ENCODE data around the gene CENPP. TPM values are rescaled to one million over a fixed set of nuclear protein-coding genes. Genes with fewer than 3 reads are reported as not detected.

The CENPP gene
- total and polyA plus RNA-seq, 8 donors: 0.46 to 2.7 (median 1.9) TPM

DNA sequence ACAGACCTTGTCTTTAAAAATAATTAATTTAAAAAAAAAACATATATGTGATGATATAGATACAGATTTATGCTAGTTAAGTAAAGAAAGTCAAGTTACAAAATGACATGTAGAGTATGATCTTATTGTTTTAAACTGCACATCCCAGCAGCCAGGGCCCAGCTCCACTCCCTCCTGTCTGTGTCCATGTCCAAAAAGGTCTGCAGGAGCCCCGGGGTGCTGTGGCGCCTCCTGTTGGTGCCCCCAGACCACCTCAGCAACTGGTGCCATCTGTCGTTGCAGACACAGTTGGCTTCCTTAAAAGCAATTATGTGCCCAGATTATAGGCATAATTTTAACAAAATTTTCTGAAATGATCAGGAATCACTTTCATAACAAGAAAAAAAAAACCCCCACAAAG, 310.9 kb downstream of the CENPP start:
- WGBS, 2 donors: 62 to 83% methylated on average over 3 of the region's 3 CpGs
- Histone ChIP-seq H3K27ac (no peak overlapping the region), H3K9me3 (no peaks in the 10 kb centered on the region), H3K4me3 (no peak overlapping the region), H3K4me1 (no peaks in the 10 kb centered on the region), H3K36me3 (peaks cover 0 to 27% (median 9%) of the 10 kb centered on the region in 3 donors), H3K27me3 (no peaks in the 10 kb centered on the region)
- DNase-seq (peak in 1 of 6 donors; percentile 10), FAIRE-seq (no peak), ATAC-seq (no peak)
- intact Hi-C loops (cut with DNase I): loop anchor here in 1 of 3 donors (5.0 kb wide), 1 partner anchor 499 kb away; no protein-coding TSS in a partner anchor
- TF ChIP-seq, protein P1, sequence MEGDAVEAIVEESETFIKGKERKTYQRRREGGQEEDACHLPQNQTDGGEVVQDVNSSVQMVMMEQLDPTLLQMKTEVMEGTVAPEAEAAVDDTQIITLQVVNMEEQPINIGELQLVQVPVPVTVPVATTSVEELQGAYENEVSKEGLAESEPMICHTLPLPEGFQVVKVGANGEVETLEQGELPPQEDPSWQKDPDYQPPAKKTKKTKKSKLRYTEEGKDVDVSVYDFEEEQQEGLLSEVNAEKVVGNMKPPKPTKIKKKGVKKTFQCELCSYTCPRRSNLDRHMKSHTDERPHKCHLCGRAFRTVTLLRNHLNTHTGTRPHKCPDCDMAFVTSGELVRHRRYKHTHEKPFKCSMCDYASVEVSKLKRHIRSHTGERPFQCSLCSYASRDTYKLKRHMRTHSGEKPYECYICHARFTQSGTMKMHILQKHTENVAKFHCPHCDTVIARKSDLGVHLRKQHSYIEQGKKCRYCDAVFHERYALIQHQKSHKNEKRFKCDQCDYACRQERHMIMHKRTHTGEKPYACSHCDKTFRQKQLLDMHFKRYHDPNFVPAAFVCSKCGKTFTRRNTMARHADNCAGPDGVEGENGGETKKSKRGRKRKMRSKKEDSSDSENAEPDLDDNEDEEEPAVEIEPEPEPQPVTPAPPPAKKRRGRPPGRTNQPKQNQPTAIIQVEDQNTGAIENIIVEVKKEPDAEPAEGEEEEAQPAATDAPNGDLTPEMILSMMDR (IDR thresholded peaks at IDR 0.05): no peak

DNA sequence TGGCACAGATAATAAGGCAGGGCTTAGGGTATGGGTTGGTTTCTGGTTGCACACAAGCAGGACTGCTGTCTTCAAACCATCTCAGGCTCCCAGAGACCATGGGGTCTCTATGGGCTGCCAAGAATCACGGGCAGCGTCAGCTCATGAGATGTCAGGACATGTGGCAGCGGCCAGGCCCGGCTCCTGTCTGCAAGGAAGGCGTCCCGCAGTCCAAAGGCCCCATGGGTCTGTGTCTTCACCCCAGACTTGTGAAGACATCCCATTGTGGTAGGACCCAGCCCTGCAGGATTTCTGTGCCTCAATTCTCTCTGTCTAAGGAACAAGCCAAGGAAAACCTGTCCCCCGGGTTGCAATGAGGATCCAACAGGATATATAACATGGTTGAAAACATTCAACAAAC, 311.6 kb downstream of the CENPP start:
- TF ChIP-seq, protein P1 (IDR thresholded peaks at IDR 0.05): no peak
- Histone ChIP-seq H3K27me3 (no peaks in the 10 kb centered on the region), H3K36me3 (peaks cover 0 to 22% (median 7%) of the 10 kb centered on the region in 3 donors), H3K27ac (no peak overlapping the region), H3K4me1 (no peaks in the 10 kb centered on the region), H3K9me3 (no peaks in the 10 kb centered on the region), H3K4me3 (no peak overlapping the region)
- FAIRE-seq (no peak), ATAC-seq (no peak), DNase-seq (peak in 1 of 6 donors; percentile 39)
- intact Hi-C loops (cut with DNase I): loop anchor here in 1 of 3 donors (5.0 kb wide), 1 partner anchor 500 kb away; no protein-coding TSS in a partner anchor
- 89 to 95% methylated on average over 7 of the region's 7 CpGs for WGBS, 2 donors

DNA sequence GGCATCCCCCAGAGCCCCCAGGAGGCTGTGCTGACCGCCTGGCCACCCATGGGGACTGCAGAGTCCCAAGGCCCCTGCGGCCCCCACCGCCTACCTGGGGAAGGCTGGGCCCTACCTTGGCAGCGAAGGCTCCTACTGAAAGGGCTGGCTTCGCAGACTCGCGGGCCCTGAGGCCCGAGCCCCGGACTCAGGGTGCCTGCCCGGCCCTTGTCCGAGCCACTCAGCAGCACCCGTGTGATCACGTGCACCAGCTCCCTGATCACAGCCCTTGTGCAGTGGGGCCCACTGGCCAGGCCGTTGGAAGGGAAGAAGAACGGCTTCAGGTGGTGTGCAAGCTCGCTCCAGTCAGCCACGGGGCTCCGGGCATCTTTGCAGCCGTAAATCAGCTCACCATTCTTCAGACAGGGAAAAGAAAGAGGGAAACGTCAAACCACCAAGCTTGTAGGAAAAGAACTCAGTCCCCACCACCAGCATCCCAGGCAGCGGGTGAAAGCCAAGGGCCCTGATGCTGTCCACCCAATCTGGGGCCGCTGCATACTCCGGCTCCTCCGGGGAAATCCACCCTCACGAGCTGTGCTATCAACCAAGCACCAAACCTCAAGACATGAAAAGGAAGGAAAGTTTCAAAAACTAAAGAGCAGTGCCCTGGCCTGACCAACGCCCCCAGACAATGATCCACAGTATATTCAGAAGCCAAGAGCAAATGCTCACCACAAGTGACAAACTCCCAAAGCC, 312.3 kb downstream of the CENPP start:
- H3K27ac ChIP-seq: no peak overlapping the region
- no peaks in the 10 kb centered on the region for H3K4me1 ChIP-seq
- ATAC-seq: no peak
- WGBS, 2 donors: 93 to 94% methylated on average over 26 of the region's 26 CpGs
- TF ChIP-seq, protein P1 (IDR thresholded peaks at IDR 0.05): no peak
- FAIRE-seq: no peak
- DNase-seq: peak in 1 of 6 donors; percentile 51
- H3K9me3 ChIP-seq: no peaks in the 10 kb centered on the region
- H3K36me3 ChIP-seq: peaks cover 0 to 22% (median 7%) of the 10 kb centered on the region in 3 donors
- intact Hi-C loops (cut with DNase I): loop anchor here in 1 of 3 donors (5.0 kb wide), 1 partner anchor 501 kb away; no protein-coding TSS in a partner anchor
- no peaks in the 10 kb centered on the region for H3K27me3 ChIP-seq
- no peak overlapping the region for H3K4me3 ChIP-seq

DNA sequence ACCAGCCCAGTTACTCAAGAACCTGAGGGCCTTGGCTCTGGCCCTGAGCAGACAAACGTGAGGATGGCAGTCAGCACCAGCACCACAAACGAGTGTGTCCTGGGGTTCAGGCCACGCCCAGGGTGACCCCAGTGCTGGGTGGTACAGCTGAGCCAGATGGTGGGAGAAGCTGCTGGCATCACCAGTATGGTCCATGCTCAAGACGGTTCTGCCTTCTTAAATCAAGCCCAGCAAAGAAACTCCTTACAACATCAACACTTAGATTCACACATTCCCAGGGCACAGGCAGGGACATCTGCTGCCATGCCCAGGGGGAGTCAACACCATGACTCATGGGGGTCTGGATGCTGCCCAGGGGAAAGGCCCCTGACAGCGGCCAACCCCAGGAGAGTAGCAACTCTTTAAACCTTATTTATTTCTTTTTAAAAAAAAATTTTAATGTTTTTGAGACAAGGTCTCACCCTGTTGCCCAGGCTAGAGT, 312.9 kb downstream of the CENPP start:
- 85 to 88% methylated on average over 5 of the region's 5 CpGs for WGBS, 2 donors
- FAIRE-seq: no peak

More for the DNA sequence above, 312.9 kb downstream of the CENPP start:
- no peak overlapping the region for H3K27ac ChIP-seq
- peaks cover 0 to 22% (median 12%) of the 10 kb centered on the region in 3 donors for H3K36me3 ChIP-seq
- no peaks in the 10 kb centered on the region for H3K27me3 ChIP-seq
- no peaks in the 10 kb centered on the region for H3K9me3 ChIP-seq
- H3K4me3 ChIP-seq: no peak overlapping the region
- intact Hi-C loops (cut with DNase I): loop anchor here in 1 of 3 donors (5.0 kb wide), 1 partner anchor 501 kb away; no protein-coding TSS in a partner anchor
- H3K4me1 ChIP-seq: no peaks in the 10 kb centered on the region
- TF ChIP-seq, protein P1 (IDR thresholded peaks at IDR 0.05): no peak
- ATAC-seq (no peak), DNase-seq (peak in 1 of 6 donors; percentile 39)
